ENCODE measurements around the gene RYR3.

RYR3 gene

DNA sequence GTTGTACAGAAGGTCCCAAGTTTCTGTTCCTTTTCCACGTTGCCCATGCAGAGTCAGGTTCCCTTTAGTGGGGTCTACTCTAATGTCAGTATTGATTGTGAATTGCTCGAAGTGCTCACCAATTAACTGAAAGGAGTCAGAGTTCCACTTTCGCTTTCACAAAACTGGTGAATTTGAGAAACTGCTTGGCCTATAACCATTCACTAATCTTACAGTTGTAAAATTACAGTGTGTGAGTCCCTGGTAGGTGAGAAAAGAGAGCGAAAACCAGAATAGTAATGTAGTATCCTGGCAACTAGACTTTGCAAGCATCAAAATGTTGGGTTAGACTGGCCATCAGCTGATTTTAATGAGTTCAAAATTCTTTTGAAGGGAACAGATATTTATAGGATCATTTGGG is 420.0 kb downstream of the RYR3 start:
- no peak for DNase-seq

- no peak for DNase-seq
These were observed 424.4 kb downstream of the RYR3 start for GRCh38 chr15:33735143-33735542.

GRCh38 chr15:33735637-33736247 is 425.0 kb downstream of the RYR3 start:
- DNase-seq = no peak

DNA sequence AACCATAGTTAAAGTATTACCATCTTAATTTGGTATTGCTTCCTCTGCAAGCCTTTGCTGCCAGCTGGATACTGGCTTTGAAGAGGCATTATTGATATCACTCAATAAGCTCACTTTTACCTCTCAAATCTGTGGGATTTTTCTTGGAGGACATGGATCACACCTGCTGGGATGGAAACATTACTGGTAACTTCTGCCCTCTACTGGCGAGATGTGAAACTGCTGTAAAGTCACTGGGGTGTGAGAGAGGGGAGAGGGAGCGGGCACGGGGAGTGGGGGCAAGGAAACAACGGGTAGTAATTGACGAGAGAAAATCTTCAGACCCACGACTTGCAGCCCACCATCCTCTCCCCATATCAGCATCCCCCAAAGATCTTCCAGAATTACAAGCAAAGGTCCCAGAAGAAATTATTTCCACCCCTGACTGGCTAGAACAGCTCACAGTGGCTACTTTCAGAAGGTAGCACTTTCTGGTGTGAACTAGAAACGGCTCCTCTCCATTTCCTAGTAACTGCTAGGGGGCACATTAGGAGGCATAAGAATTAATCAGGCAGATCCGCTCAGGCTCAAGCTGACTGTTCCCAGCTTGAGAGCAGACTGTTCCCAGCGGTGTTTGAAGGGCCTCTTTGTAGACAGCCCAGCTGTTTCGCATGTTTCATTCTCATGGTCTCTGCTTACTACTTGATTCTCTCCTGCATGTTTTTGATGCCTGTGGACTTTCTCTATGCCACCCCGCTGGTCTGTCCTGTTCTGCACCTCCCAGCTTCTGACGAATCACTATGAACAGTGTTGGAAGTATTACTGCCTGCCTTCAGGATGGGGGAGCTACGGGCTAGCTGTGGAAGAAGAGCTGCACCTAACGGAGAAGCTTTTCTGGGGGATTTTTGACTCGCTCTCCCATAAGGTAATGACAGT is 427.2 kb downstream of the RYR3 start:
- DNase-seq = no peak

GRCh38 chr15:33738941-33739664 is 428.3 kb downstream of the RYR3 start:
- no peak for DNase-seq

DNA sequence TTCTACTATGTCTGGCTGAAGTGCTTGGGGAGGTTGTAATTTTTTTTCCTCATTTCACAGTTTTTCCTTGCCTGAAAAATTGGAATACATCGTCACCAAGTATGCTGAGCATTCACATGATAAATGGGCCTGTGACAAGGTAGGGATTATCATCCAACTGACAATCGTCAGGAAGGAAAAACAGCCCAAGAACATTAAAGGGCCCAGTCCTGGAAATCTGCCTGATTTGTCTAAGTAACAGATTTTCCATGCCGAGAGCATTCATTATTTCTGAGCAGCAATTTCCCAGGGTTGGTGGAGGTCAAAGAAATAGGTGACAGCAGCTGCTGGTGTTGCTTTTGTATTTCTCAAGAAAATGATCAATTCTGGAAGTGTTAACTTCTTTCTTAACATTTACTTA is 431.5 kb downstream of the RYR3 start:
- DNase-seq = no peak

- no peak for DNase-seq
These were observed 432.0 kb downstream of the RYR3 start for GRCh38 chr15:33742800-33743199.

GRCh38 chr15:33746203-33746602 is 435.4 kb downstream of the RYR3 start:
- no peak for DNase-seq

DNA sequence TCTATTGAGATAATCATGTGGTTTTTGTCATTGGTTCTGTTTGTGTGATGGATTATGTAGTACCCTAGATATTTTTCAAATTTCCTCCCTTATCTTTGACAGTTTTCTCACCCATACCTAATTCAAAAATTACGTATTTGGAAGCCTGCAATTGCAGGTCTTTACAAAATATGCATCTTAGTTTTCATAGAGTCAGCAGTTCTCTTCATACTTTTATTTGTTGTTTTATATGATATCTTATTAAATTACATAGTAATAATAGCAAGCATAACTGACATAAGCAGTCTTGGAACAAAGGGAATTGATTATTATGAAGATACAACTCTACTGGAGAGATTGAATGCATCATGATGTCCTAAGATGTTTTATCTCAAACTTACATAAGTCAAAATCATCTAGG is 442.2 kb downstream of the RYR3 start:
- no peak for DNase-seq

GRCh38 chr15:33754242-33754641 is 443.5 kb downstream of the RYR3 start:
- no peak for DNase-seq

DNA sequence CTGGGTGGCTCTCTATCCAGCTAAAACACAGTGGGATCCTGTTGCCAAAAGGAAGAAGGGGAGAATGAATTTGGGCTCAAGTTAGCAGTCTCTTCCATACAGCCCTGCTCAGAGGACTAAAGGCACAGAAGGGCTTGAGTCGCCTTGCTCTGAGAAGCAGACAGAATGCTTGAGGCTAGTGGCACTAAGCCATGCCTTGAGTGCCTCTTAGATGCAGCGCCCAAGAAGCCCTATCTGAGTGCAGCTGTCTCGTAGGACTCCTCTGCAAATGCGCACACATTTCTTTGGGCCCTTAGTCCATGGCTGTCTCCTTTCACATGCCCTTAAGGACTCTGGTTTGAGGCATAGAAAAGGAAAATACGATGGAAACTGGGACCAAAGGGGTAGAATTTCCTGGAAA is 446.2 kb downstream of the RYR3 start:
- DNase-seq = no peak

DNA sequence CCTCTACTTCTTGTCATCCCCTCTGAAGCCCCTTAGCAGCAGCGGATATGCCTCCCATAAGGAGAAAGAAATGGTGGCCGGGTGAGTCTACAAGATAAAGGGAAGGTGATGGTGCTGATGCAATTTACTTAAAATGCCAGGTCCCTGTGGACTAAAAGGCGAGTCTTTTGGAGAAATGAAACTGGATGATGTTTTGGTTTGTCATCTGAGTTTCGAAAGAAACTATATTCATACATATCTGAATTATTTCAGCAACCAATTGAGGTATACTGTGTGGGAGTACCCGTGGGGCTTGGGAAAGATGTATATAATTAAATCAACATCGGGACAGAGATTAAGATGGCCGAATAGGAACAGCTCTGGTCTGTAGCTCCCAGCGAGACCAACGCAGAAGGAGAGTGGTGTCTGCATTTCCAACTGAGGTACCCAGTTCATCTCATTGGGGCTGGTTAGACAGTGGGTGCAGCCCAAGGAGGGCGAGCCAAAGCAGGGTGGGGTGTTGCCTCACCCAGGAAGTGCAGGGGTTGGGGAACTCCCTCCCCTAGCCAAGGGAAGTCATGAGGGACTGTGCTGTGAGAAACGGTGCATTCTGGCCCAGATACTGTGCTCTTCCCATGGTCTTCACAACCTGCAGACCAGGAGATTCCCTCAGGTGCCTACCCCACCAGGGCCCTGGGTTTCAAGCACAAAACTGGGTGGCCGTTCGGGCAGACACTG is 446.9 kb downstream of the RYR3 start:
- DNase-seq = no peak

DNA sequence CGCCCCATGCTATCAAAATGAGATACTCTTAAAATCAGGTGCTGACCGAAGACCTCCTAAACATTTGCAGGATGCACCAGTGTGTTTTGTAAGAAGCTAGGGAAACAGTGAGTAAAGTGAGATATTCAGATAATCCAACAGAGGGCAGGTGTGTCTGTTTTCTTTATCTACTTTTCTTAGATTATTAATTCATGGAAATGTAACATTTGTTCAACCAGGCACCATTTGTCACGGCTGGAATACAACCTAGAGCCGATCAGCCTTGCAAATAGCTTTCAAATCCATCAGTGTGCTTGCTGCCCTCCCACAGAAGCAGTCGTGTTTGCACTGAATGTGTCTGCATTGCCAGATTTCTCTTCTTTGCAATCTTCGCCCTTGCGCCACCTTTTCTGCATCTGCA is 455.6 kb downstream of the RYR3 start:
- DNase-seq = no peak

DNA sequence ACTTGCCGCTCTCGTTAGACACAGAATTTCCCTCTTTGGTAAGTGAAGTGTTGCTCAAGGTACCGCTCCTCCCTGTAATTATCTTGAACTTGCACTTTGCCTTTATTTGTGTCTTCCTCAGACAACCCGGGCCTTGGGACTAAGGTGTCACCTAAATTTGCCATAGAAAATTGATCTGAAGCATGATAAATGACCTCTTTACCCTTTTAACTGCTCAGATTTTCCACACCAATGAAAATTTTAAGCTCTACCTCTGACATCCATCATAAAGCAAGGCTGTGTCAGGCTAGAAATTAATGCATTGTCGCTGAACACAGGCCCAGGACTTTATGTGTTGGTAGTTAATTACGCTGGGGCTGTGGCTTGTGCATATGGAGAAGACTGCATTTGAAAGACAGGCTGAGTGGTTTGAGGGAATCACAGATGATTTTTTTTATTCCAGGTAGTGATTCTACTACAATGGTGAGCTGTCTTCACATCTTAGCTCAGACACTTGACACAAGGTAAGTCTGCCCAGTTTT is 458.0 kb downstream of the RYR3 start:
- no peak for DNase-seq

- DNase-seq = no peak
These were observed 463.2 kb downstream of the RYR3 start for GRCh38 chr15:33773969-33774368.

- no peak for DNase-seq
These were observed 468.1 kb downstream of the RYR3 start for GRCh38 chr15:33778852-33779251.

GRCh38 chr15:33780011-33780768 is 469.4 kb downstream of the RYR3 start:
- DNase-seq = no peak

- no peak for DNase-seq
These were observed 472.2 kb downstream of the RYR3 start for GRCh38 chr15:33782966-33783365.

DNA sequence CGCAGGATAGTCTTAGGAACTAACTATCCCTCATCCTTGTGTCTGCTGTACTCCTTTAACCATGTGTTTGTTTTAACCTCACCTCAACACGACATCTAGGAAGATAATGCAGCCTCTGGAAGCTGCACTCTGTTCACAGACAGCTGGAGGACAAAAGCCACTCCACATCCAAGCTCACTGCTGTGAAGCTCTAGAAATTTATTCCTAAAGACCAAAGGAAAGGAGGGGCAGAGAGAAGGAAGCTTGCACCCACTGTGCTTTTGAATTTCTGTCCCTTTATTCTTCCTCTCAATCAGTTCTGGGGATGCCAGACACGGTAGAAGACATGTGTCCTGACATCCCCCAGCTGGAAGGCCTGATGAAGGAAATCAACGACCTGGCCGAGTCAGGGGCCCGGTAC is 474.6 kb downstream of the RYR3 start:
- no peak for DNase-seq

GRCh38 chr15:33788906-33789540 is 478.3 kb downstream of the RYR3 start:
- DNase-seq = no peak

- no peak for DNase-seq
These were observed 483.7 kb downstream of the RYR3 start for GRCh38 chr15:33794453-33794852.

DNA sequence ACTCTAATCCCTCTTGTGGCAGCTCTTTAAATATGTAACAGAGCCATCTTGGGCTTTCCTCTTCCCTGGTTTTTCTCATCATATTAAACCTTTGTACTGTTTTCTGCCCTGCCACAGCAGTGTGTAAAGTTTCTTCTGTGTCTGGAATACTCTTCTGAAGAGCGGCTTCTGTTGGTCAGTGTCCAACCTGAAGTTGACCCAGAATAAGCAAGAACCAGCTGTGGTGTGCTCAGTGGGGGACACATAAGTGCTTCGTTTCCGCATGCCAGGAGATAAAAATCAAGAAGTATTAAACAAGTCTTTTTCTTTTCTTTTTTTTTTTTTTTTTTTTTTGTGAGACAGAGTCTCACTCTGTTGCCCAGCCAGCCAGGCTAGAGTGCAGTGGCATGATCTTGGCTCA is 484.3 kb downstream of the RYR3 start:
- DNase-seq = no peak
